Mesenchymal stem cell (in vitro differentiated cells and primary cell): ENCODE results near the gene AGFG1.

Source experiments
- DNase-seq: peaks from one replicate; pipeline ENCODE4 v3.0.0-alpha.2; 2013
- H2AFZ ChIP-seq: one replicate; pipeline ENCODE4 v1.6.1; 2013; ENCODE audit warnings: low read depth, mild to moderate bottlenecking, control low read depth, inconsistent platforms, low read length, moderate library complexity
- H2AK5ac ChIP-seq: 2 replicates; pipeline ENCODE4 v1.6.1; 2013; ENCODE audit warnings: low read length, moderate library complexity, mild to moderate bottlenecking, inconsistent platforms; ENCODE audit not compliant: severe bottlenecking
- H2BK120ac ChIP-seq: one replicate; pipeline ENCODE4 v1.6.1; 2013; ENCODE audit warnings: low read depth, mild to moderate bottlenecking, inconsistent platforms, low read length, moderate library complexity
- H2BK12ac ChIP-seq, 2 experiments: one replicate each; pipeline ENCODE4 v1.6.1; 2013; ENCODE audit warnings: inconsistent platforms in 2 of 2, low read length in 2 of 2, mild to moderate bottlenecking in 2 of 2, moderate library complexity in 2 of 2, control low read depth in 1 of 2
- H2BK15ac ChIP-seq: one replicate; pipeline ENCODE4 v1.6.1; 2013; ENCODE audit warnings: mild to moderate bottlenecking, low read depth, inconsistent platforms; ENCODE audit not compliant: poor library complexity, severe bottlenecking
- H2BK5ac ChIP-seq: 2 replicates; pipeline ENCODE4 v1.6.1; 2013; ENCODE audit warnings: low read depth, mild to moderate bottlenecking, low read length, control low read depth, inconsistent platforms; ENCODE audit not compliant: poor library complexity, severe bottlenecking
- H3K14ac ChIP-seq, 2 experiments: one replicate each; pipeline ENCODE4 v1.6.1; 2013; ENCODE audit warnings: inconsistent platforms in 2 of 2, low read length in 2 of 2, control low read depth in 1 of 2, mild to moderate bottlenecking in 1 of 2, moderate library complexity in 1 of 2
- H3K18ac ChIP-seq, 2 experiments: one replicate each; pipeline ENCODE4 v1.6.1; 2013; ENCODE audit warnings: inconsistent platforms in 2 of 2, low read length in 2 of 2, control low read depth in 1 of 2, low read depth in 1 of 2, mild to moderate bottlenecking in 1 of 2
- H3K23ac ChIP-seq, 2 experiments: one replicate each; pipeline ENCODE4 v1.6.1; 2013; ENCODE audit warnings: inconsistent platforms in 2 of 2, low read length in 2 of 2, mild to moderate bottlenecking in 2 of 2, moderate library complexity in 2 of 2, control low read depth in 1 of 2
- H3K27ac ChIP-seq: 2 replicates; pipeline ENCODE4 v1.5.1; 2013; ENCODE audit warnings: mild to moderate bottlenecking, moderate library complexity, low read length, control low read depth, inconsistent platforms; ENCODE audit not compliant: poor library complexity, severe bottlenecking
- H3K27me3 ChIP-seq, 2 experiments: 2 replicates each; pipeline versions ENCODE4 v1.6.1 to v1.7.0; 2013; ENCODE audit warnings: low read length in 2 of 2, mild to moderate bottlenecking in 2 of 2, moderate library complexity in 2 of 2, control low read depth in 1 of 2, inconsistent platforms in 1 of 2; ENCODE audit not compliant: control insufficient read depth in 1 of 2, insufficient read depth in 1 of 2
- H3K36me3 ChIP-seq, 2 experiments: 2 replicates each; pipeline versions ENCODE4 v1.6.1 to v1.7.0; 2013; ENCODE audit warnings: low read length in 2 of 2, control low read depth in 1 of 2, inconsistent platforms in 1 of 2, low read depth in 1 of 2, mild to moderate bottlenecking in 1 of 2; ENCODE audit not compliant: insufficient read depth in 2 of 2, control insufficient read depth in 1 of 2
- H3K4ac ChIP-seq, 2 experiments: one replicate each; pipeline ENCODE4 v1.6.1; 2013; ENCODE audit warnings: inconsistent platforms in 2 of 2, low read length in 2 of 2, mild to moderate bottlenecking in 2 of 2, moderate library complexity in 2 of 2, control low read depth in 1 of 2, low read depth in 1 of 2
- H3K4me1 ChIP-seq: 2 replicates; pipeline ENCODE4 v1.6.1; 2013; ENCODE audit warnings: low read depth, low read length, control low read depth; ENCODE audit not compliant: control insufficient read depth, insufficient read depth
- H3K4me2 ChIP-seq: 2 replicates; pipeline ENCODE4 v1.6.1; 2013; ENCODE audit warnings: low read length, mild to moderate bottlenecking, inconsistent platforms; ENCODE audit not compliant: poor library complexity, severe bottlenecking
- H3K4me3 ChIP-seq, 2 experiments: 2 replicates each; pipeline versions ENCODE4 v1.5.1 to v1.7.0; 2013; ENCODE audit warnings: low read length in 2 of 2, mild to moderate bottlenecking in 2 of 2, control low read depth in 1 of 2, low read depth in 1 of 2; ENCODE audit not compliant: insufficient read depth in 1 of 2
- H3K79me1 ChIP-seq: replicated peaks from 2 replicates; pipeline ENCODE4 v1.6.1; 2013; ENCODE audit warnings: mild to moderate bottlenecking, control low read depth, low read length, inconsistent platforms; ENCODE audit not compliant: poor library complexity, severe bottlenecking
- H3K9ac ChIP-seq: 2 replicates; pipeline ENCODE4 v1.7.0; 2013; ENCODE audit warnings: mild to moderate bottlenecking, low read length, moderate library complexity
- H3K9me3 ChIP-seq: 2 replicates; pipeline ENCODE4 v1.7.0; 2013; ENCODE audit warnings: mild to moderate bottlenecking, low read length; ENCODE audit not compliant: control insufficient read depth
- H4K8ac ChIP-seq: one replicate; pipeline ENCODE4 v1.6.1; 2013; ENCODE audit warnings: inconsistent platforms, mild to moderate bottlenecking, low read length, moderate library complexity
- H4K91ac ChIP-seq: one replicate; pipeline ENCODE4 v1.6.1; 2013; ENCODE audit warnings: mild to moderate bottlenecking, low read length, inconsistent platforms
- WGBS: methylation state at CpG from one replicate; pipeline ENCODE4 v1.1.7; 2013; ENCODE audit warnings: mixed read lengths; 5-methylcytosine and 5-hydroxymethylcytosine counted together

The AGFG1 gene

GRCh38 chr2:227602358-227602757, 130.4 kb downstream of the AGFG1 start:
- Histone ChIP-seq H3K4me1 (peaks cover 2% of the 10 kb centered on the region), H2BK120ac (no peak overlapping the region), H3K23ac (no peak overlapping the region), H3K9ac (no peak overlapping the region), H3K79me1 (no peaks in the 10 kb centered on the region), H2AK5ac (no peak overlapping the region), H4K8ac (no peak overlapping the region), H3K27me3 (no peaks in the 10 kb centered on the region), H3K4ac (no peak overlapping the region), H2BK15ac (no peak overlapping the region), H3K4me3 (no peak overlapping the region), H3K4me2 (no peak overlapping the region), H3K27ac (no peak overlapping the region), H2BK12ac (no peak overlapping the region), H3K18ac (no peak overlapping the region), H2AFZ (no peak overlapping the region), H4K91ac (no peak overlapping the region), H3K9me3 (no peaks in the 10 kb centered on the region), H3K36me3 (no peaks in the 10 kb centered on the region), H2BK5ac (no peak overlapping the region), H3K14ac (no peak overlapping the region)
- WGBS: no CpG with 5 or more reads among the region's 3 CpGs
- DNase-seq: no peak

- H3K18ac ChIP-seq: no peak overlapping the region
- H2AK5ac ChIP-seq: no peak overlapping the region
- H3K4me3 ChIP-seq: no peak overlapping the region
- no peak overlapping the region for H3K23ac ChIP-seq
- no peak overlapping the region for H2AFZ ChIP-seq
- no peak overlapping the region for H3K9ac ChIP-seq
- no peak overlapping the region for H2BK15ac ChIP-seq
- H2BK120ac ChIP-seq: no peak overlapping the region
- no peak for DNase-seq
- H3K27ac ChIP-seq: no peak overlapping the region
- H3K4ac ChIP-seq: no peak overlapping the region
- H3K27me3 ChIP-seq: no peaks in the 10 kb centered on the region
- H3K79me1 ChIP-seq: no peaks in the 10 kb centered on the region
- no peak overlapping the region for H3K14ac ChIP-seq
- H3K4me2 ChIP-seq: no peak overlapping the region
- WGBS: 92% methylated on average over 1 of the region's 1 CpG
- no peak overlapping the region for H4K8ac ChIP-seq
- no peak overlapping the region for H2BK5ac ChIP-seq
- no peaks in the 10 kb centered on the region for H3K9me3 ChIP-seq
- no peak overlapping the region for H4K91ac ChIP-seq
- H2BK12ac ChIP-seq: no peak overlapping the region
- H3K36me3 ChIP-seq: no peaks in the 10 kb centered on the region
- H3K4me1 ChIP-seq: no peaks in the 10 kb centered on the region
Observed at GRCh38 chr2:227606476-227606875, 134.5 kb downstream of the AGFG1 start.

GRCh38 chr2:227607941-227608340, 136.0 kb downstream of the AGFG1 start:
- Histone ChIP-seq H3K4me3 (no peak overlapping the region), H3K14ac (no peak overlapping the region), H3K4me1 (no peaks in the 10 kb centered on the region), H4K8ac (no peak overlapping the region), H2BK120ac (no peak overlapping the region), H4K91ac (no peak overlapping the region), H2AK5ac (no peak overlapping the region), H3K23ac (no peak overlapping the region), H3K27me3 (peaks cover 0 to 3% of the 10 kb centered on the region in 2 experiments), H3K9me3 (no peaks in the 10 kb centered on the region), H3K36me3 (no peaks in the 10 kb centered on the region), H2AFZ (no peak overlapping the region), H3K4me2 (no peak overlapping the region), H3K27ac (no peak overlapping the region), H3K18ac (no peak overlapping the region), H2BK12ac (no peak overlapping the region), H3K9ac (no peak overlapping the region), H3K79me1 (no peaks in the 10 kb centered on the region), H2BK5ac (no peak overlapping the region), H2BK15ac (no peak overlapping the region), H3K4ac (no peak overlapping the region)
- WGBS: 63% methylated on average over 2 of the region's 3 CpGs
- DNase-seq: no peak

GRCh38 chr2:227608561-227609338, 136.8 kb downstream of the AGFG1 start:
- Histone ChIP-seq H3K4me3 (no peak overlapping the region), H3K36me3 (no peaks in the 10 kb centered on the region), H2AK5ac (no peak overlapping the region), H3K4me2 (no peak overlapping the region), H2BK5ac (no peak overlapping the region), H3K79me1 (no peaks in the 10 kb centered on the region), H3K27me3 (peaks cover 0 to 6% of the 10 kb centered on the region in 2 experiments), H2BK120ac (no peak overlapping the region), H4K8ac (no peak overlapping the region), H2BK15ac (peak overlapping the region; percentile 17), H2BK12ac (no peak overlapping the region), H3K9ac (no peak overlapping the region), H3K4ac (no peak overlapping the region), H2AFZ (no peak overlapping the region), H3K4me1 (no peaks in the 10 kb centered on the region), H3K18ac (no peak overlapping the region), H3K27ac (no peak overlapping the region), H3K23ac (no peak overlapping the region), H4K91ac (no peak overlapping the region), H3K14ac (peak overlapping the region in 1 of 2 experiments; percentile 7), H3K9me3 (no peaks in the 10 kb centered on the region)
- WGBS: 93% methylated on average over 13 of the region's 16 CpGs
- DNase-seq: no peak
